K562 (cell line): ENCODE results near the gene PLAAT3. TPM values are rescaled to one million over a fixed set of nuclear protein-coding genes. Genes with fewer than 3 reads are reported as not detected.

Experiments used
- CGGBP1 ChIP-seq: fragments of 250-450 bp; sonication (Bioruptor Pico); IDR thresholded peaks from 2 replicates; pipeline ENCODE4 v1.9.0; 2021; ENCODE audit warnings: mild to moderate bottlenecking
- ELF4 ChIP-seq: fragments of 450-650 bp; formaldehyde crosslinking; IDR thresholded peaks from 2 replicates; pipeline ENCODE4 v1.4.0; 2022; ENCODE audit warnings: missing genetic modification characterization
- FOXP1 ChIP-seq: sonication (generic); formaldehyde crosslinking; IDR thresholded peaks from 2 replicates; pipeline ENCODE4 v1.8.0; 2022; ENCODE audit warnings: mild to moderate bottlenecking, missing genetic modification reagents
- HDAC8 ChIP-seq: fragments of 450-650 bp; IDR thresholded peaks from 2 replicates; pipeline ENCODE4 v1.6.1; 2016; ENCODE audit warnings: mild to moderate bottlenecking, missing genetic modification characterization, moderate library complexity, missing compliant biosample characterization
- LCOR ChIP-seq: sonication (generic); formaldehyde crosslinking; IDR thresholded peaks from 2 replicates; pipeline ENCODE4 v1.8.0; 2022; ENCODE audit warnings: mild to moderate bottlenecking, missing genetic modification reagents
- NUFIP1 ChIP-seq: fragments of 450-650 bp; IDR thresholded peaks from 2 replicates; pipeline ENCODE4 v1.6.1; 2018; ENCODE audit not compliant: partially characterized antibody
- PHF8 ChIP-seq: fragments of 200-600 bp; sonication (generic); IDR thresholded peaks from 2 replicates; pipeline ENCODE4 v1.6.1; 2012; ENCODE audit warnings: mixed run types, mild to moderate bottlenecking, inconsistent platforms, low read length, moderate library complexity, borderline replicate concordance
- PTTG1 ChIP-seq: fragments of 450-650 bp; IDR thresholded peaks from 2 replicates; pipeline ENCODE4 v1.6.1; 2016; ENCODE audit warnings: low read depth, mild to moderate bottlenecking, missing genetic modification characterization, missing compliant biosample characterization
- RFX1 ChIP-seq: fragments of 450-650 bp; IDR thresholded peaks from 2 replicates; pipeline ENCODE4 v1.6.1; 2016; ENCODE audit warnings: mild to moderate bottlenecking, moderate library complexity
- TGIF2 ChIP-seq: sonication (generic); formaldehyde crosslinking; IDR thresholded peaks from 2 replicates; pipeline ENCODE4 v1.8.1; 2022; ENCODE audit warnings: mild to moderate bottlenecking, missing genetic modification reagents, moderate library complexity
- ZBTB11 ChIP-seq, 3 experiments: fragments of 200-800 bp in 1 of 3; fragments of 250-450 bp in 1 of 3; fragments of 450-650 bp in 1 of 3; sonication (Bioruptor Pico) in 1 of 3; sonication (Bioruptor generic) in 1 of 3; formaldehyde crosslinking in 1 of 3; IDR thresholded peaks; 2 replicates each; pipeline versions ENCODE4 v1.6.1 to v1.8.0; 2016 to 2022; ENCODE audit warnings: mild to moderate bottlenecking in 2 of 3, missing genetic modification characterization in 2 of 3, missing compliant biosample characterization in 1 of 3, moderate library complexity in 1 of 3
- ZNF124 ChIP-seq: sonication (generic); formaldehyde crosslinking; IDR thresholded peaks from 2 replicates; pipeline ENCODE4 v1.8.1; 2022; ENCODE audit warnings: missing genetic modification reagents
- ZNF277 ChIP-seq: fragments of 250-450 bp; sonication (Bioruptor Pico); IDR thresholded peaks from 2 replicates; pipeline ENCODE4 v1.8.0; 2022; ENCODE audit warnings: inconsistent platforms, mild to moderate bottlenecking, moderate library complexity, borderline replicate concordance
- ZNF77 ChIP-seq: fragments of 250-450 bp; sonication (Bioruptor Pico); IDR thresholded peaks from 2 replicates; pipeline ENCODE4 v1.5.0; 2020
- polyA plus RNA-seq, 8 experiments: library from polyadenylated mRNA; depleted of rRNA in 4 of 8; stranded (reverse) in 5 of 8; unstranded in 3 of 8; fragments of >200 nt; fragmentation: Nextera tagmentation in 2 of 8; fragmentation: Illumina TruSeq in 1 of 8; extraction: Ambion mirVana in 2 of 8; extraction: Trizol in 1 of 8; gene quantifications; 2 replicates each; pipeline versions ENCODE4 v1.2.1 to v1.2.3, GENCODE V29; 2011 to 2014; ENCODE audit warnings: inconsistent platforms in 1 of 8, missing spikeins in 1 of 8
- total RNA-seq, 7 experiments: library from RNA; depleted of rRNA in 6 of 7; stranded (reverse); fragments of >200 nt in 6 of 7; fragmentation: Illumina TruSeq in 2 of 7; extraction: Trizol in 2 of 7; gene quantifications; 2 replicates each; pipeline versions ENCODE4 v1.2.1 to v1.2.3, GENCODE V29; 2011 to 2021; ENCODE audit warnings: low replicate concordance in 1 of 7
- TF ChIP-seq, protein P1 (sequence below), 2 experiments: fragments of 450-650 bp in 1 of 2; IDR thresholded peaks; 2 replicates each; pipeline ENCODE4 v1.6.1; 2011 to 2017; ENCODE audit warnings: low read depth in 2 of 2, antibody characterized with exemption in 1 of 2, borderline replicate concordance in 1 of 2, low read length in 1 of 2, mild to moderate bottlenecking in 1 of 2, mixed read lengths in 1 of 2; ENCODE audit not compliant: control insufficient read depth in 1 of 2
- TF ChIP-seq, protein P2 (sequence below): fragments of 250-450 bp; sonication (Bioruptor Pico); IDR thresholded peaks from 2 replicates; pipeline ENCODE4 v1.4.0; 2020; ENCODE audit warnings: mild to moderate bottlenecking

Gene PLAAT3
- total and polyA plus RNA-seq, 9 of the 15 experiments (the other 6 are each of a cell fraction or from before 2014, with no cell fraction given), result 0.80 to 2.7 (median 1.4) TPM

- TF ChIP-seq ZNF77 (CRISPR knock-in tag) (no peak), PHF8 (peak; percentile 27; the same call in 1 of the 2 replicates), FOXP1 (CRISPR knock-in tag) (no peak), ELF4 (CRISPR knock-in tag) (no peak), HDAC8 (tag) (no peak), PTTG1 (tag) (no peak), NUFIP1 (no peak), TGIF2 (no peak), CGGBP1 (CRISPR knock-in tag) (no peak), ZNF124 (CRISPR knock-in tag) (no peak), ZNF277 (CRISPR knock-in tag) (no peak), LCOR (CRISPR knock-in tag) (no peak), ZBTB11 (CRISPR knock-in tag; IDR thresholded peaks at IDR 0.05) (peak in 1 of 3 experiments; percentile 61; a peak in 1 of 6 replicates), RFX1 (peak; percentile 22; the same call in 1 of the 2 replicates)
- TF ChIP-seq, protein P1, sequence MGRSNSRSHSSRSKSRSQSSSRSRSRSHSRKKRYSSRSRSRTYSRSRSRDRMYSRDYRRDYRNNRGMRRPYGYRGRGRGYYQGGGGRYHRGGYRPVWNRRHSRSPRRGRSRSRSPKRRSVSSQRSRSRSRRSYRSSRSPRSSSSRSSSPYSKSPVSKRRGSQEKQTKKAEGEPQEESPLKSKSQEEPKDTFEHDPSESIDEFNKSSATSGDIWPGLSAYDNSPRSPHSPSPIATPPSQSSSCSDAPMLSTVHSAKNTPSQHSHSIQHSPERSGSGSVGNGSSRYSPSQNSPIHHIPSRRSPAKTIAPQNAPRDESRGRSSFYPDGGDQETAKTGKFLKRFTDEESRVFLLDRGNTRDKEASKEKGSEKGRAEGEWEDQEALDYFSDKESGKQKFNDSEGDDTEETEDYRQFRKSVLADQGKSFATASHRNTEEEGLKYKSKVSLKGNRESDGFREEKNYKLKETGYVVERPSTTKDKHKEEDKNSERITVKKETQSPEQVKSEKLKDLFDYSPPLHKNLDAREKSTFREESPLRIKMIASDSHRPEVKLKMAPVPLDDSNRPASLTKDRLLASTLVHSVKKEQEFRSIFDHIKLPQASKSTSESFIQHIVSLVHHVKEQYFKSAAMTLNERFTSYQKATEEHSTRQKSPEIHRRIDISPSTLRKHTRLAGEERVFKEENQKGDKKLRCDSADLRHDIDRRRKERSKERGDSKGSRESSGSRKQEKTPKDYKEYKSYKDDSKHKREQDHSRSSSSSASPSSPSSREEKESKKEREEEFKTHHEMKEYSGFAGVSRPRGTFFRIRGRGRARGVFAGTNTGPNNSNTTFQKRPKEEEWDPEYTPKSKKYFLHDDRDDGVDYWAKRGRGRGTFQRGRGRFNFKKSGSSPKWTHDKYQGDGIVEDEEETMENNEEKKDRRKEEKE (IDR thresholded peaks at IDR 0.05; ENCODE audit: borderline replicate concordance in 1 of 2, control insufficient read depth in 1 of 2, low read depth in 2 of 2, low read length in 1 of 2), result no peak
- TF ChIP-seq, protein P2, sequence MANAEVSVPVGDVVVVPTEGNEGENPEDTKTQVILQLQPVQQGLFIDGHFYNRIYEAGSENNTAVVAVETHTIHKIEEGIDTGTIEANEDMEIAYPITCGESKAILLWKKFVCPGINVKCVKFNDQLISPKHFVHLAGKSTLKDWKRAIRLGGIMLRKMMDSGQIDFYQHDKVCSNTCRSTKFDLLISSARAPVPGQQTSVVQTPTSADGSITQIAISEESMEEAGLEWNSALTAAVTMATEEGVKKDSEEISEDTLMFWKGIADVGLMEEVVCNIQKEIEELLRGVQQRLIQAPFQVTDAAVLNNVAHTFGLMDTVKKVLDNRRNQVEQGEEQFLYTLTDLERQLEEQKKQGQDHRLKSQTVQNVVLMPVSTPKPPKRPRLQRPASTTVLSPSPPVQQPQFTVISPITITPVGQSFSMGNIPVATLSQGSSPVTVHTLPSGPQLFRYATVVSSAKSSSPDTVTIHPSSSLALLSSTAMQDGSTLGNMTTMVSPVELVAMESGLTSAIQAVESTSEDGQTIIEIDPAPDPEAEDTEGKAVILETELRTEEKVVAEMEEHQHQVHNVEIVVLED (CRISPR knock-in tag), result no peak
Measured at GRCh38 chr11:63573881-63574855, 40.1 kb downstream of the PLAAT3 start (continued).
